K562 (cell line): Measurements from ENCODE around the gene KHSRP. TPM values are rescaled to one million over a fixed set of nuclear protein-coding genes. Genes with fewer than 3 reads are reported as not detected.

Experiments used
- E2F8 ChIP-seq: fragments of 450-650 bp; IDR thresholded peaks from 2 replicates; pipeline ENCODE4 v1.7.1; 2018; ENCODE audit warnings: mild to moderate bottlenecking, low read depth; ENCODE audit not compliant: partially characterized antibody
- EP400 ChIP-seq: fragments of 450-650 bp; IDR thresholded peaks from 2 replicates; pipeline ENCODE4 v1.6.1; 2017; ENCODE audit warnings: antibody characterized with exemption, mild to moderate bottlenecking, moderate library complexity
- FOXP1 ChIP-seq: sonication (generic); formaldehyde crosslinking; IDR thresholded peaks from 2 replicates; pipeline ENCODE4 v1.8.0; 2022; ENCODE audit warnings: mild to moderate bottlenecking, missing genetic modification reagents
- HMG20A ChIP-seq: fragments of 450-650 bp; formaldehyde crosslinking; conservative IDR thresholded peaks from 2 replicates; pipeline ENCODE4 v1.4.0; 2020; ENCODE audit warnings: mild to moderate bottlenecking, mixed read lengths
- L3MBTL2 ChIP-seq: fragments of 450-650 bp; IDR thresholded peaks from 2 replicates; pipeline ENCODE4 v1.6.1; 2016; ENCODE audit warnings: mild to moderate bottlenecking, moderate library complexity
- MTA3 ChIP-seq: fragments of 450-650 bp; formaldehyde crosslinking; IDR thresholded peaks from 2 replicates; pipeline ENCODE4 v1.6.1; 2017; ENCODE audit warnings: mild to moderate bottlenecking, borderline replicate concordance
- NCOR1 ChIP-seq: fragments of 450-650 bp; IDR thresholded peaks from 2 replicates; pipeline ENCODE4 v1.6.1; 2016; ENCODE audit warnings: mild to moderate bottlenecking, moderate library complexity
- OTX1 ChIP-seq: fragments of 450-650 bp; formaldehyde crosslinking; IDR thresholded peaks from 2 replicates; pipeline ENCODE4 v1.4.0; 2022; ENCODE audit warnings: mild to moderate bottlenecking
- POLR2B ChIP-seq: fragments of 450-650 bp; IDR thresholded peaks from 2 replicates; pipeline ENCODE4 v1.6.1; 2018; ENCODE audit warnings: low read depth; ENCODE audit not compliant: partially characterized antibody
- TAF9B ChIP-seq: fragments of 450-650 bp; IDR thresholded peaks from 2 replicates; pipeline ENCODE4 v1.6.1; 2018; ENCODE audit warnings: mild to moderate bottlenecking; ENCODE audit not compliant: partially characterized antibody
- ZFP1 ChIP-seq: fragments of 450-650 bp; formaldehyde crosslinking; IDR thresholded peaks from 2 replicates; pipeline ENCODE4 v1.4.0; 2020; ENCODE audit warnings: mild to moderate bottlenecking, mixed read lengths
- ZNF318 ChIP-seq, 2 experiments: fragments of 450-650 bp; IDR thresholded peaks; 2 replicates each; pipeline ENCODE4 v1.6.1; 2016; ENCODE audit warnings: mild to moderate bottlenecking in 2 of 2, borderline replicate concordance in 1 of 2, low read depth in 1 of 2, moderate library complexity in 1 of 2
- ZNF445 ChIP-seq: fragments of 250-450 bp; sonication (Bioruptor Pico); IDR thresholded peaks from 2 replicates; pipeline ENCODE4 v1.4.0; 2020; ENCODE audit warnings: low read depth, mild to moderate bottlenecking, moderate library complexity
- ZNF740 ChIP-seq, 3 experiments: fragments of 200-800 bp in 1 of 3; sonication (Bioruptor generic) in 1 of 3; sonication (generic) in 1 of 3; formaldehyde crosslinking in 1 of 3; IDR thresholded peaks; 2 replicates each; pipeline versions ENCODE4 v1.6.1 to v1.8.0; 2016 to 2022; ENCODE audit warnings: mild to moderate bottlenecking in 2 of 3, missing compliant biosample characterization in 2 of 3, missing genetic modification characterization in 2 of 3, missing genetic modification reagents in 1 of 3
- ZNF76 ChIP-seq: fragments of 250-450 bp; sonication (Bioruptor Pico); IDR thresholded peaks from 2 replicates; pipeline ENCODE4 v1.4.0; 2020; ENCODE audit warnings: mild to moderate bottlenecking, moderate library complexity, borderline replicate concordance
- polyA plus RNA-seq, 8 experiments: library from polyadenylated mRNA; depleted of rRNA in 4 of 8; stranded (reverse) in 5 of 8; unstranded in 3 of 8; fragments of >200 nt; fragmentation: Nextera tagmentation in 2 of 8; fragmentation: Illumina TruSeq in 1 of 8; extraction: Ambion mirVana in 2 of 8; extraction: Trizol in 1 of 8; gene quantifications; 2 replicates each; pipeline versions ENCODE4 v1.2.1 to v1.2.3, GENCODE V29; 2011 to 2014; ENCODE audit warnings: inconsistent platforms in 1 of 8, missing spikeins in 1 of 8
- total RNA-seq, 7 experiments: library from RNA; depleted of rRNA in 6 of 7; stranded (reverse); fragments of >200 nt in 6 of 7; fragmentation: Illumina TruSeq in 2 of 7; extraction: Trizol in 2 of 7; gene quantifications; 2 replicates each; pipeline versions ENCODE4 v1.2.1 to v1.2.3, GENCODE V29; 2011 to 2021; ENCODE audit warnings: low replicate concordance in 1 of 7

Gene KHSRP
- total and polyA plus RNA-seq, 9 of the 15 experiments (the other 6 are each of a cell fraction or from before 2014, with no cell fraction given) = 4.2 to 564 (median 139) TPM

GRCh38 chr19:6460099-6460884 is 35.7 kb upstream of the KHSRP start (continued):
- TF ChIP-seq ZNF318 (IDR thresholded peaks at IDR 0.05; ENCODE audit: borderline replicate concordance in 1 of 2, low read depth in 1 of 2) = 0 out of 4 replicates have a peak, but pooled peaks of 1 of the 2 experiments have one; percentile 20
- no peak; the same call in none of the 2 replicates for TF ChIP-seq EP400
- no peak for TF ChIP-seq ZFP1 (CRISPR knock-in tag)
- no peak for TF ChIP-seq E2F8
- TF ChIP-seq OTX1 (CRISPR knock-in tag) = no peak; the same call in 1 of the 2 replicates
- no peak for TF ChIP-seq POLR2B
- peak; percentile 78 for TF ChIP-seq L3MBTL2
- no peak for TF ChIP-seq HMG20A
- TF ChIP-seq MTA3 = peak; percentile 61; the same call in 1 of the 2 replicates
- TF ChIP-seq TAF9B = no peak
- no peak for TF ChIP-seq FOXP1 (CRISPR knock-in tag)
- TF ChIP-seq ZNF740 (CRISPR knock-in tag; IDR thresholded peaks at IDR 0.05) = peak; percentile 99
- peak in 1 of 2 experiments; percentile 97; a peak in 2 of 4 replicates for TF ChIP-seq ZNF740 (tag; IDR thresholded peaks at IDR 0.05)
- TF ChIP-seq ZNF76 (CRISPR knock-in tag) = no peak
- TF ChIP-seq ZNF445 (CRISPR knock-in tag) = no peak
- TF ChIP-seq NCOR1 = no peak; the same call in 1 of the 2 replicates
